AG04450 (cell line): ENCODE data around the gene VWA3A. TPM values are rescaled to one million over a fixed set of nuclear protein-coding genes. Genes with fewer than 3 reads are reported as not detected.

Experiments
- CTCF ChIA-PET: fragments of 300-600, 350-600 bp; formaldehyde crosslinking; extraction: SDS; loops from one replicate; lab custom pipeline; 2022; ENCODE audit warnings: antibody characterized with exemption, inconsistent platforms; lab: Charles Lee
- POLR2A ChIA-PET: fragments of 350-600 bp; formaldehyde crosslinking; extraction: SDS; loops from one replicate; lab custom pipeline; 2021; ENCODE audit warnings: antibody characterized with exemption, inconsistent platforms; lab: Yijun Ruan, JAX
- DNase-seq: peaks from one replicate; pipeline ENCODE4 v3.0.0-alpha.2; 2011; ENCODE audit warnings: low read depth, low spot score
- H3K27ac ChIP-seq: one replicate; pipeline ENCODE4 v1.5.1; 2012; ENCODE audit warnings: low read depth, low read length, control low read depth
- H3K27me3 ChIP-seq: one replicate; pipeline ENCODE4 v1.6.0; 2012; ENCODE audit warnings: low read length; ENCODE audit not compliant: control insufficient read depth, insufficient read depth
- H3K4me3 ChIP-seq: 2 replicates; pipeline ENCODE4 v1.5.1; 2011; ENCODE audit warnings: mild to moderate bottlenecking, low read depth, low read length, control low read depth
- H3K9me3 ChIP-seq: 2 replicates; pipeline ENCODE4 v1.5.1; 2012; ENCODE audit warnings: low read length; ENCODE audit not compliant: control insufficient read depth, insufficient read depth
- polyA plus RNA-seq: library from polyadenylated mRNA; depleted of rRNA; stranded (reverse); fragments of >200 nt; gene quantifications from 2 replicates; pipeline ENCODE4 v1.2.3, GENCODE V29; 2011
- TF ChIP-seq, protein P1 (sequence below): IDR thresholded peaks from 2 replicates; pipeline ENCODE4 v1.5.1; 2011; ENCODE audit warnings: low read depth, low read length, control low read depth, inconsistent platforms

The VWA3A gene
- polyA plus RNA-seq, 1 experiment = not detected

DNA sequence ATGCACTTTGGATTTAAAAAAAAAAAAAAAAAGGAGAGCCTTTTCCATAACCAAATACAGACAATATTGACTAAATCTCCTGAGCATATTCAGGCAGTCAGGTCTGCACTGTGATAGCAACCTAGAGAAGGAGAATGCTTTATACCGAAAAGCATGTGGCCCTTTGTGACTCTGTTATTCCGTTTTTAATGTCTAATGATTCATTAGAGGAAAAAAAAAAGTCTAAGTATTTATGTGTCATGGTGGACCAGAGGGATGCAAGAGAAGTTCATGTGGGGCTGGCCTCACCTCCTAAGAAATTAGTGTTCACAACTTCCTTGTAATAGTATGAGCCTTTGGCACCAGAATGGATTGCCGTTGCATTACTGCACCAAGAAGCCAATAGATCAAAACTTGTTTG lies 11.3 kb upstream of the VWA3A start:
- Histone ChIP-seq H3K27ac (no peak overlapping the region), H3K9me3 (no peaks in the 10 kb centered on the region), H3K27me3 (no peaks in the 10 kb centered on the region), H3K4me3 (no peak overlapping the region)
- TF ChIP-seq, protein P1, sequence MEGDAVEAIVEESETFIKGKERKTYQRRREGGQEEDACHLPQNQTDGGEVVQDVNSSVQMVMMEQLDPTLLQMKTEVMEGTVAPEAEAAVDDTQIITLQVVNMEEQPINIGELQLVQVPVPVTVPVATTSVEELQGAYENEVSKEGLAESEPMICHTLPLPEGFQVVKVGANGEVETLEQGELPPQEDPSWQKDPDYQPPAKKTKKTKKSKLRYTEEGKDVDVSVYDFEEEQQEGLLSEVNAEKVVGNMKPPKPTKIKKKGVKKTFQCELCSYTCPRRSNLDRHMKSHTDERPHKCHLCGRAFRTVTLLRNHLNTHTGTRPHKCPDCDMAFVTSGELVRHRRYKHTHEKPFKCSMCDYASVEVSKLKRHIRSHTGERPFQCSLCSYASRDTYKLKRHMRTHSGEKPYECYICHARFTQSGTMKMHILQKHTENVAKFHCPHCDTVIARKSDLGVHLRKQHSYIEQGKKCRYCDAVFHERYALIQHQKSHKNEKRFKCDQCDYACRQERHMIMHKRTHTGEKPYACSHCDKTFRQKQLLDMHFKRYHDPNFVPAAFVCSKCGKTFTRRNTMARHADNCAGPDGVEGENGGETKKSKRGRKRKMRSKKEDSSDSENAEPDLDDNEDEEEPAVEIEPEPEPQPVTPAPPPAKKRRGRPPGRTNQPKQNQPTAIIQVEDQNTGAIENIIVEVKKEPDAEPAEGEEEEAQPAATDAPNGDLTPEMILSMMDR = no peak
- POLR2A ChIA-PET = interaction anchor here (0.6 kb wide), 1 partner anchor 125 kb away, joined by 3 read pairs; no protein-coding TSS in a partner anchor
- DNase-seq = no peak
- CTCF ChIA-PET = interaction anchor here (2.1 to 5.9 kb wide), 5 partner anchors 73 to 108 kb away, joined by 12 to 365 read pairs (median 66); partner anchors contain the start of genes MOSMO and PDZD9

DNA sequence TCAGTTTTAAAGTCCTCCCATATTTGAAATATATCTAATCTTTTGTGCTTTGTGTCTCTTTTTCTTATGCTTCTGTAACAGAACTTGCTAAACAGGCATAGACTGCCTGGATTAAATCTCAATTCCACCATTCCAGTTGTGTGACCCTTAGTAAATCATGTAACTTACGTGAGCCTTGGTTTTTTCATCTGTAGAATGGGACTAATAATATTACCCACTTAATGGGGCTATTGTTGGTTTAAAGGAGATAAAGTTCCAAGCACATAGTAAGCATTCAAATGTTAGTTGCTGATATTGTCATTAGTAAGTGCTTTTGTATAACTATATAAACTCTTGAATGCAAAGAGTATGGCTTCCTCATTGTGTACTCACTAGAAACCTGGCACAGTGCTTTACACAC lies 5.9 kb upstream of the VWA3A start:
- H3K9me3 ChIP-seq = no peaks in the 10 kb centered on the region
- TF ChIP-seq, protein P1 = no peak
- H3K27me3 ChIP-seq = no peaks in the 10 kb centered on the region
- ChIA-PET CTCF (interaction anchor here (1.5 kb wide), 1 partner anchor 9 kb away, joined by 7 read pairs; no protein-coding TSS in a partner anchor), POLR2A (no interaction called here)
- no peak for DNase-seq
- no peak overlapping the region for H3K4me3 ChIP-seq
- no peak overlapping the region for H3K27ac ChIP-seq

DNA sequence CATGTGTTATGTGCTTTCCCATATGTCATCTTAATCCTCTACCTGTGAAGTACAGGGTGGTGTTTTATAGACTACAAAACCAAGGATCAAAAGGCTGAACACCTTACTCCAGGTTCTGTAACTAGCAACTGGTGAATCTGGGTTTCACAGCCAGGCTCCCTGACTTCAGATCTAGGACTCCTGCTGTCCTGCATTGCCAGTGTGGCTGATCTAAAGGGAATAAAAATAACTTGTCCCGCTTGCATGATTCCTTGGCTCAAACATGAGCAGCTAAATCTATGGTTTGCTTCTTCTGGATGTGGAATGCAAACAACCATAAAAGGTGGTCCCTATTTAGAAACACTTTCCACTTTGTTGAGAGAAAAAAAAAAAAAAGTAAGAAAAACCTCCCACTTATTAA lies 3.7 kb upstream of the VWA3A start:
- Histone ChIP-seq H3K9me3 (no peaks in the 10 kb centered on the region), H3K4me3 (no peak overlapping the region), H3K27me3 (peaks cover 1% of the 10 kb centered on the region), H3K27ac (no peak overlapping the region)
- POLR2A ChIA-PET = no interaction called here
- TF ChIP-seq, protein P1 = no peak
- CTCF ChIA-PET = interaction anchor here (2.6 to 7.6 kb wide), 3 partner anchors 10 to 87 kb away, joined by 13 to 96 read pairs (median 19); partner anchors contain the start of gene PDZD9
- DNase-seq = no peak

DNA sequence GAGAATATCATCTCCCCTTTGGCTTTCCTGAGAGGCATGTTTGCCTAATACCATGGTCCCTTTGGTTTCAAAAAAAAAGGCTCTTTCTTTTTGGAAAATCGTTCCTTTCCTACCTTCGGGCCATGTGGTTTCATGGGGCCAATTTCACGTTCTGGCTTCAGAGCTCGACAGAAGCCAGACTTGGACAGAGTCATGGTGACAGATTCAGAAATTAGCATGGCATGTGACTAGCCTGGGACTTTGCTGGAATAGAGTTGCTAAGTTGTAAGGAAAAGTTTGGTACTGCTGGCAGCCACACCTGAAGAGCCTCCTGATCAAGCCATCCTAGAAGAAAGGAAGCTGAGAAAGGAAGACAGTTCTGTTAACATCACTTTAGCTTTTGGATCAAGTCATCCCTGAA lies 2.4 kb upstream of the VWA3A start:
- CTCF ChIA-PET = interaction anchor here (0.9 to 7.6 kb wide), 4 partner anchors 9 to 98 kb away, joined by 5 to 96 read pairs (median 16); partner anchors contain the start of gene PDZD9
- Histone ChIP-seq H3K27me3 (peaks cover 6% of the 10 kb centered on the region), H3K27ac (no peak overlapping the region), H3K4me3 (no peak overlapping the region), H3K9me3 (no peaks in the 10 kb centered on the region)
- no peak for DNase-seq
- TF ChIP-seq, protein P1 = no peak
- POLR2A ChIA-PET = no interaction called here

DNA sequence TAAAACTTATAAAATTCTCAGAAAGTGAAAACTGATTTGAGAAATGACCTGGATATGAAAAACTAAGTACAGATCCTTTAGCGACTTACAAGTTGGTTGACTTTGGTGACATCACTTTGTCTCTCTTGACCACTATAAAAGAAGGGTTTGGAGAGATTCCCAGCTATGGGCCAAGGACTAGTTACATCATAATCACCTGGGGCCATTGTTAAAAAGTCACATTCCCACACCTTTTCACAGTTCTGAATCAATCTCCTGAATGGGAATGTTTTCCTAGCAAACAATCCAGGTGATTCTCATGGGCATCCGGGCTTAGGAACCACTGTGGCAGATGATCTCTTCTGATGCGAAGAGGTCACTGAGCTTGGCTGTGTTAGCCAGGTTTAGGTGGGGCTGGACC lies 620 bp upstream of the VWA3A start:
- Histone ChIP-seq H3K9me3 (no peaks in the 10 kb centered on the region), H3K27me3 (peaks cover 6% of the 10 kb centered on the region), H3K4me3 (no peak overlapping the region), H3K27ac (peak overlapping the region; percentile 61)
- CTCF ChIA-PET = interaction anchor here (1.1 to 7.6 kb wide), 3 partner anchors 14 to 91 kb away, joined by 4 to 96 read pairs (median 13); partner anchors contain the start of gene PDZD9
- DNase-seq = no peak
- TF ChIP-seq, protein P1 = no peak
- POLR2A ChIA-PET = no interaction called here
